Placental pericyte (primary cell): ENCODE results near the gene KRTAP10-9. TPM values are rescaled to one million over a fixed set of nuclear protein-coding genes. Genes with fewer than 3 reads are reported as not detected.

ENCODE experiments used
- total RNA-seq: library from RNA; depleted of rRNA; stranded (reverse); fragments of >200 nt; gene quantifications from 2 replicates; pipeline ENCODE4 v1.2.3, GENCODE V29; 2012

KRTAP10-9 gene, protein sequence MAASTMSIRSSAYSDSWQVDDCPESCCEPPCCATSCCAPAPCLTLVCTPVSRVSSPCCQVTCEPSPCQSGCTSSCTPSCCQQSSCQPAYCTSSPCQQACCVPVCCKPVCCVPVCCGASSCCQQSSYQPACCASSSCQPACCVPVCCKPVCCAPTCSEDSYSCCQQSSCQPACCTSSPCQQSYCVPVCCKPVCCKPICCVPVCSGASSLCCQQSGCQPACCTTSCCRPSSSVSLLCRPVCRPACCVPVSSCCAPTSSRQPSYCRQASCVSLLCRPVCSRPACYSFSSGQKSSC
- total RNA-seq = not detected in 2 replicates

DNA sequence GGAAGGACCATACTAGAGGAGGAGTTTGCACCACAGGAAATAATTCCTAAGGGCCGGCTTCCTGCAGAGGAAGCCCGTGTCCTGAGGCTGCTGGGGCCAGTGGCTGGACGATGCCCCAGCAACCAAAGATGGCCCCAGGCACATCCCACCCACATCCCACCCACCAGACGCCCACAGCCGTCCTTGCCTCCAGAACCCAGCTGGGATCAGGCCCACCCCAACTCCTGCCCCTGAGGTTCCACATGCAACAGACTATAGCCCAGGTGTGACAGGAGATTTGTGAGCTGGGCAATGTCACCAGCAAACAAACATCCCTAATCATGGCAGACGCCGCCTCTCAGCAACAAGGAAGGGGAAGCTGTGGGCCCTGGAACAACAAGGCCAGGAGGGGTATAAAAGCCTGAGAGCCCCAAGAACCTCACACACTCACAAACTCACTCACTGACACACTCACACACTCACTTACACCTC is at the start of gene KRTAP10-9:
KRTAP10-9 (plus strand) TSS at position 421 of the 471 bp plus-strand sequence. CDS start 79 bp downstream, outside the sequence.

DNA sequence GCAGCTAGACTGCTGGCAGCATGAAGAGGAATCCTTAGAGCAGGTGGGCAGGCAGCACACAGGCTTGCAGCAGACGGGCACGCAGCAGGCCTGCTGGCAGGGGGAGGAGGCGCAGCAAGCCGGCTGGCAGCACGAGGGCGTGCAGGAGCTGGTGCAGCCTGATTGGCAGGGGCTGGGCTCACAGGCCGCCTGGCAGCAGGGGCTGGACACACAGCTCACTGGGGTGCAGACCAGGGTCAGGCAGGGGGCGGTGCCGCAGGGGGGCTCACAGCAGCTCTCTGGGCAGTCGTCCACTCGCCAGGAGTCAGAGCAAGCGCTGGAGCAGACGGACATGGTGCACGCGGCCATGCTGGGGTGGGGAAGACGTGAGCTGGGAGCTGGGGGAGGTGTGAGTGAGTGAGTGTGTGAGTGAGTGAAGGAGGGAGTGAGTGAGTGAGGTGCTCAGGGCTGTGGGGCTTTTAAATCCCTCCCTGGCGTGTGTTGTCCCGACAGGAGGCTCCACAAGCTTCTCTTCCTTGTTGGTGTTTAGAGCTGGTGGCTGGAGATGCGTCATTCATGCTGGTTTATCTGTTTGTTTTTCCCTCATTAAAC is 46.6 kb upstream of the KRTAP10-9 start, which contains the start of gene KRTAP10-5:
KRTAP10-5 (minus strand) TSS at position 374 of the 591 bp plus-strand sequence; CDS start at position 348, 26 bp downstream.

DNA sequence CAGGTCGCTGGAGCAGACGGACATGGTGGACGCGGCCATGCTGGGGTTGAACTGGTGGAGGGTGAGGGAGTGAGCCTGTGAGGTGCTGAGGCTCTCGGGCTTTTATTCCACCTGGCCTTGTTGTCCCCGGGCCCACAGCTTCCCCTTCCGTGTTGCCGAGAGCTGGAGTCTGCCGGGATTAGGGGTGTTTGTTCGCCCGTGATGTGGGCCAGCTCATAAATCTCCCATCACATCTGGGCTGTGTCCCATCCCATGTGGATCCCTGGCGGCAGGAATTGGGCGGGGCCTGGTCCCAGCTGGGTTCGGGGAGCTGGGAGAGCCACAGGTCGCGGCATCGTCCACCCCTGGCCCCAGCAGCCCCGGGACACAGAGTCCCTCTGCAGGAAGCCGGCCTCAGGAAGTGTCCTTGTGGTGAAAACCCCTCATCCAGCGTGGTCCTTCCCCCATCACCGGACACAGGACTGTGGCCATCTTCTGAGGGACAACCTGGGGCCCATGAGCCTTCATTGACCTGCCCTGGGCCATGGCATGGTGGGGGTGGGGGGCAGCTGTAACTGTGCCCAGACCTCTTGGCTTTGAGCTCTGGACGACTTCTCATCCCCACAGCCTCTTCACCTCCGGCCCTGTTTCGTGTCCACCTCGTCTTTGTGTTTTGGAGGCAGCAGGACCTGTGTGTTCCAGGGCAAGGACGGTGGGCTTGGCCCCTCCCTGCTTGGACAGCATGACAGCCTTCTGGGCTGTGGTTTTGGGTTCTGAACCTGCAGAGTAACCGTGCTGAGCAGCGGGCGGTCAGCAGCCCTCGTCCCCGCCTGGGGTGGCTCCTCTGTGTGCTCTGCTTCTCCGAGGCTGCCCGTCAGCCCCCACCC is 34.2 kb upstream of the KRTAP10-9 start, which contains the start of gene KRTAP10-6:
KRTAP10-6 (minus strand) TSS at position 60 of the 866 bp plus-strand sequence; CDS start at position 39, 21 bp downstream.

DNA sequence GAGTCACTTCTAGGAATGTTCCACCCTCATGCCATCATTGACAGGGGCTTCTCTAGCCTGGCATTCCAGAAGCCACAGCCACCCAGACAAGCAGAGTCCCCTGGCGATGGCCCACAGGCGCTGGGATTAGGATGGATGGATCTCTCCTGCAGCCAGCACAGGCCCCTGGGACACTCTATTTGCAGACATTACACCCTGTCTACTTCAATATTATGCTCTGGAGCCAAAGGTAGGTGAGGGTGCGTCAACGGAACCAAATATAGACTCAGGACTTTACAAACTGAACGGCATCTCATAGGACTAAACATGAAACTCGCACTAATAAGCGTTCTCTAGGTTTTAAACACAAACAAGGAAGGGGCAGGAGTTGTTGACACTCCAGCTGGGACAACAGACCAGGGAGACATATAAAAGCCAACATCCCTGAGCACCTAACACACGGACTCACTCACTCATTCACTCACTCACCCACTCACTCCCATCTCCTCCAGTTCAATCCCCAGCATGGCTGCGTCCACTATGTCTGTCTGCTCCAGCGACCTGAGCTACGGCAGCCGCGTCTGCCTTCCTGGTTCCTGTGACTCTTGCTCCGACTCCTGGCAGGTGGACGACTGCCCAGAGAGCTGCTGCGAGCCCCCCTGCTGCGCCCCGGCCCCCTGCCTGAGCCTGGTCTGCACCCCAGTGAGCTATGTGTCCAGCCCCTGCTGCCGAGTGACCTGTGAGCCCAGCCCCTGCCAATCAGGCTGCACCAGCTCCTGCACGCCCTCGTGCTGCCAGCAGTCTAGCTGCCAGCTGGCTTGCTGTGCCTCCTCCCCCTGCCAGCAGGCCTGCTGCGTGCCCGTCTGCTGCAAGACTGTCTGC is 26.5 kb upstream of the KRTAP10-9 start, which contains the start of gene KRTAP10-7:
KRTAP10-7 (plus strand) TSS at position 480 of the 861 bp plus-strand sequence; CDS start at position 505, 25 bp downstream.

DNA sequence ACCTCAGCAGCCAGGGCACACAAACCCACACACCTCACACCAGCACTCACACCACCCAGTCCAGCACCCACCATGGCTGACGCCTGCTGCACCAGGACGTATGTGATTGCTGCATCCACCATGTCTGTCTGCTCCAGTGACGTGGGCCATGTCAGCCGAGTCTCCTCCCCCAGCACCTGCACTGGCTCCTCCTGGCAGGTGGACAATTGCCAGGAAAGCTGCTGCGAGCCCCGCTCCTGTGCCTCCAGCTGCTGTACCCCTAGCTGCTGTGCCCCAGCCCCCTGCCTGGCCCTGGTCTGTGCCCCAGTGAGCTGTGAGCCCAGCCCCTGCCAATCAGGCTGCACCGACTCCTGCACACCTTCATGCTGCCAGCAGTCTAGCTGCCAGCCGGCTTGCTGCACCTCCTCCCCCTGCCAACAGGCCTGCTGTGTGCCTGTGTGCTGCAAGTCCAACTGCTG is 14.8 kb upstream of the KRTAP10-9 start, which contains the start of gene KRTAP10-8:
KRTAP10-8 (plus strand) TSS at position 51 of the 458 bp plus-strand sequence; CDS start at position 73, 22 bp downstream.

DNA sequence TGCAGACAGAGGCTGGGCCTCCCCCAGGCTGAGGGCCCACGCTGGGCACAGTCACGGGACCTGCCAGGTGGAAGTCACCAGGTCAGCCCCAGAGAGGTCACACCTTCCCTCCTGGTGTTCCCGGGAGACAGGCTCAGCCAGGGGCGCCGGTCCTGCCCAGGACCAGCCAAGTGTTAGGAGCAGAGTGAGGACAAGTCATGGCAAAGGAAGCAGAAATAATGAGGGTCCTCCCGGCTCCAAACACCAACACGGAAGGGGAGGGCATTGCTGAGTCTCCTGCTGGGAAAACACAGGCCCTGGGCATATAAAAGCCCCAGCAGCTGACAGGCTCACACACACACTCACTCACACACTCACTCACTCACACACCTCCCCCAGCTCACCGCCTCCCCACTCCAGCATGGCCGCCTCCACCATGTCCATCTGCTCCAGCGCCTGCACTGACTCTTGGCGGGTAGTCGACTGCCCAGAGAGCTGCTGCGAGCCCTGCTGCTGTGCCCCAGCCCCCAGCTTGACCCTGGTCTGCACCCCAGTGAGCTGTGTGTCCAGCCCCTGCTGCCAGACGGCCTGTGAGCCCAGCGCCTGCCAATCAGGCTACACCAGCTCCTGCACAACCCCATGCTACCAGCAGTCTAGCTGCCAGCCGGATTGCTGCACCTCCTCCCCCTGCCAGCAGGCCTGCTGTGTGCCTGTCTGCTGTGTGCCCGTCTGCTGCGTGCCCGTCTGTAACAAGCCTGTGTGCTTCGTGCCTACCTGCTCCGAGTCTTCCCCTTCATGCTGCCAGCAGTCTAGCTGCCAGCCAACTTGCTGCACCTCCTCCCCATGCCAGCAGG is 10.3 kb downstream of the KRTAP10-9 start, which contains the start of gene KRTAP10-10:
KRTAP10-10 (plus strand) TSS at position 339 of the 833 bp plus-strand sequence; CDS start at position 401, 62 bp downstream.

DNA sequence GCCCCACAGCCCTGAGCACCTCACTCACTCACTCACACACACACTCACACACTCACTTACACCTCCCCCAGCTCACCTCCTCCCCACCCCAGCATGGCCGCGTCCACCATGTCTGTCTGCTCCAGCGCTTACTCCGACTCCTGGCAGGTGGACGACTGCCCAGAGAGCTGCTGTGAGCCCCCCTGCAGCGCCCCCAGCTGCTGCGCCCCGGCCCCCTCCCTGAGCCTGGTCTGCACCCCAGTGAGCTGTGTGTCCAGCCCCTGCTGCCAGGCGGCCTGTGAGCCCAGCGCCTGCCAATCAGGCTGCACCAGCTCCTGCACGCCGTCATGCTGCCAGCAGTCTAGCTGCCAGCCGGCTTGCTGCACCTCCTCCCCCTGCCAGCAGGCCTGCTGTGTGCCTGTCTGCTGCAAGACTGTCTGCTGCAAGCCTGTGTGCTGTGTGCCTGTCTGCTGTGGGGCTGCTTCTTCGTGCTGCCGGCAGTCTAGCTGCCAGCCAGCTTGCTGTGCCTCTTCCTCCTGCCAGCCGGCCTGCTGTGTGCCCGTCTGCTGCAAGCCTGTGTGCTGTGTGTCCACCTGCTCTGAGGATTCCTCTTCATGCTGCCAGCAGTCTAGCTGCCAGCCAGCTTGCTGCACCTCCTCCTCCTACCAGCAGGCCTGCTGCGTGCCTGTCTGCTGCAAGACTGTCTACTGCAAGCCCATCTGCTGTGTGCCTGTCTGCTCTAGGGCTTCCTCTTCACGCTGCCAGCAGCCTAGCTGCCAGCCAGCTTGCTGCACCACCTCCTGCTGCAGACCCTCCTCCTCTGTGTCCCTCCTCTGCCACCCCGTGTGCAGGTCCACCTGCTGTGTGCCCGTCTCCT is 19.7 kb downstream of the KRTAP10-9 start, which contains the start of gene KRTAP10-11:
KRTAP10-11 (plus strand) TSS at position 49 of the 856 bp plus-strand sequence; CDS start at position 94, 45 bp downstream.

DNA sequence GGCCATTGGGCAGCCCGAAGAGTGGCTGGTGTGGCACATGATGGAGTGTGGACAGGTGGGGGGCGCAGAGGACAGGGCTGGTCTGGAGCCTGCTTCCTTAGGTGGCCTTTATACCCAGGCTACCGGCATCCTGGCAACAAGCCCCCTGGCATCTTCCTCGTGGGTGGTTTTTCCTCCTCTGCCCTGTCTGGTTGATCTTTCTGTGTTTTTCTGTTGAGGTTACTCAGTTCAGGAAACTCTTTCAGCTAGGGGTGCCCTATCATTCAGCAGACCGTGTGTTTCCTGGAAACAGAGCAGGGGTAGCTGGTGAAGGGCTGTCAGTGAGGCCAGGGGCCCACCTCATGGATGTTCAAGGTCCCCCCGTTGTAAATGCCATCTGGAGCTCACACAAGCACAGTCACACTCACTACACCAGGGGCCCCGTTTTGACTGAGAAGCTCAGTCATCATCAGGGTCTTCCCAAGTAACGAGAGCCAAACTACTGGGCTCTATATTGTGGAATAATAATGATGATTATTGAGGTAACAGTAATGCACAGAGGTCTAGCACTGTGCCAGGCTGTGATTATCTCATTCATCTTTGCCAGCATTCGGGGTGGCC is 27.8 kb downstream of the KRTAP10-9 start, which contains the start of gene KRTAP12-4:
KRTAP12-4 (minus strand) TSS at position 84 of the 600 bp plus-strand sequence; CDS start at position 39, 45 bp downstream.

DNA sequence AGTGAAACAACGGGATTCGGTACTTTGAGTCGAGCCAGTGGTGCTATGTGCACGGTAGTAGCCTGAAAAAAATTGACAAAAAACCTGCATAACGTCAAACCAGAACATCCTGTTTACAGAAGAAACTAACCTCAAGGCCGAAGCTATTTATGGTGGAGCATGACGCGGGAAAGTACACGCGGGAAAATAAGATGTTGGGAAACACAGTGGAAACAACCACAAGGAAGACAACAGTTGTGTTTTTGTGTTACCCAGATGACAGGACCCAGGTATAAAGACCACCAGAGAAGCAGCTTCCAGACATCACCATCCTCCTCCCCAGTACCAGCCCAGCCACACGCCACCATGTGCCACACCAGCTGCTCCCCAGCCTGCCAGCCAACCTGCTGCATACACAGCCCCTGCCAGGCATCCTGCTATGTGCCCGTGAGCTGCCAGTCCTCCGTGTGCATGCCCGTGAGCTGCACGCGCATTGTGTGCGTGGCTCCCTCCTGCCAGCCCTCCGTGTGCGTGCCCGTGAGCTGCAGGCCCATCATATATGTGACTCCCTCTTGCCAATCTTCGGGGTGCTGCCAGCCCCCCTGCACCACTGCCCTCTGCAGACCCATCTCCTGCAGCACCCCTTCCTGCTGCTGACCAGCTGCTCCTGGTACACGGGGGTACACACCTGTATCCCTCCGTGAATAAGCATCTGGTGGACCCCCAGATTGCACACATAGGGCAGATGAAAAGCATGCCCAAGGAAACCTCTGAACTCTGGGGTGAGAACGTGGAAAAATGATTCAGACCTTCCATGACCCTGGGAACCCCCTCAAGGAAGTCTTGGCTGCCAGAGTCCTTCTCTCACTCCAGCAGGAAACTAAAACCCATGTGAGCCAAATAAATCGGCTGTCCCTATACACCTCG is 31.0 kb downstream of the KRTAP10-9 start, which contains the start of gene KRTAP12-3:
KRTAP12-3 (plus strand) TSS at position 298 of the 906 bp plus-strand sequence; CDS start at position 346, 48 bp downstream.

DNA sequence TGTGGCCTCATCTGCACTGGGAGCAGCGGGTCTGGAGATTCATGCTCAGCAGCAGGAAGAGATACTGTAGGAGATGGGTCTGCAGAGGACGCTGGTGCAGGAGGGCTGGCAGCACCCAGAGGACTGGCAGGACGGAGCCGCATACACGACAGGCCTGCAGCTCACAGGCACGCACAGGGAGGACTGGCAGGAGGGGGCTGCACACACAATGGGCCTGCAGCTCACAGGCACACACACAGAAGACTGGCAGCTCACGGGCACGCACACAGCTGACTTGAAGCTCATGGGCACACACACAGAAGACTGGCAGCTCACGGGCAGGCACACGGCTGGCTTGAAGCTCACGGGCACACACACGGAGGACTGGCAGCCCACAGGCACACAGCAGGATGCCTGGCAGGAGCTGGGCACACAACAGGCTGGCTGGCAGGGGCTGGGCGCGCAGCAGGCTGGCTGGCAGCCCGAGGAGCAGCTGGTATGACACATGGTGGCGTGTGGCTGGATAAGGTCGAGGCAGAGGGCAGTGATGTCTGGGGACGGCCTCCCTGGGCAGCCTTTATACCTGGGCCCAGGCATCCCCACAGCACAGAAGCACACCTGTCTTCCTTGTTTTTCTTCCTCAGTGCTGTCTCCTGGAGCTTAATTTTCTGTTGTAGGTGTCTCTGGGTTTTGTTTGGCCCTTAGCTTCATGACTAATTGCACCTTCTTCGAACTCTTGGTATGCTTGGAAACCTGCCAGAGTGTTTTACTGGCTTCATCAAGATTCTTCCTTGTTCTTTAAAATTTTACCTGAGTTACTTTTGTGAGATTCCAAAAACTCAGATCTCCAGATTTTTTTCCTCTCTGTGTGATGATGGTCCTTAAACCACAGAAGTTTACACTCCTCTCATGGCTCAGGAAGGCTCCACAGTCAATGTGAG is 39.8 kb downstream of the KRTAP10-9 start, which contains the start of gene KRTAP12-2:
KRTAP12-2 (minus strand) TSS at position 527 of the 920 bp plus-strand sequence; CDS start at position 486, 41 bp downstream.

Other genes with a start within 250 kb of the KRTAP10-9 start
- 0.29 and 0.66 TPM in 2 replicates for gene LRRC3, start 171.6 kb upstream of the KRTAP10-9 start, total RNA-seq
- not detected in 2 replicates for gene KRTAP10-1, start 86.9 kb upstream of the KRTAP10-9 start, total RNA-seq
- gene KRTAP10-2, start 75.6 kb upstream of the KRTAP10-9 start, total RNA-seq = not detected in 2 replicates
- not detected in 2 replicates for gene KRTAP10-3, start 68.3 kb upstream of the KRTAP10-9 start, total RNA-seq
- gene KRTAP10-4, start 53.4 kb upstream of the KRTAP10-9 start, total RNA-seq = not detected in 2 replicates
- gene KRTAP10-5, start 46.5 kb upstream of the KRTAP10-9 start, total RNA-seq = not detected in 2 replicates
- gene KRTAP10-6, start 34.6 kb upstream of the KRTAP10-9 start, total RNA-seq = not detected in 2 replicates
- not detected in 2 replicates for gene KRTAP10-7, start 26.5 kb upstream of the KRTAP10-9 start, total RNA-seq
- not detected in 2 replicates for gene KRTAP10-8, start 15.0 kb upstream of the KRTAP10-9 start, total RNA-seq
- not detected in 2 replicates for gene KRTAP10-10, start 10.3 kb downstream of the KRTAP10-9 start, total RNA-seq
- gene KRTAP10-11, start 19.3 kb downstream of the KRTAP10-9 start, total RNA-seq = not detected in 2 replicates
- not detected in 2 replicates for gene KRTAP12-4, start 27.6 kb downstream of the KRTAP10-9 start, total RNA-seq
- not detected in 2 replicates for gene KRTAP12-3, start 30.8 kb downstream of the KRTAP10-9 start, total RNA-seq
- gene KRTAP12-2, start 39.8 kb downstream of the KRTAP10-9 start, total RNA-seq = not detected in 2 replicates
- gene KRTAP12-1, start 55.1 kb downstream of the KRTAP10-9 start, total RNA-seq = not detected in 2 replicates
- gene KRTAP10-12, start 70.1 kb downstream of the KRTAP10-9 start, total RNA-seq = not detected in 2 replicates
- gene TSPEAR, start 84.5 kb downstream of the KRTAP10-9 start, total RNA-seq = not detected in 2 replicates
- 83.2 and 95.3 TPM in 2 replicates for gene UBE2G2, start 174.7 kb downstream of the KRTAP10-9 start, total RNA-seq
- gene SUMO3, start 191.0 kb downstream of the KRTAP10-9 start, total RNA-seq = 65.9 and 105 TPM in 2 replicates
- 321 and 328 TPM in 2 replicates for gene PTTG1IP, start 246.6 kb downstream of the KRTAP10-9 start, total RNA-seq